ENCODE data around the gene DEPDC5.

Gene DEPDC5

GRCh38 chr22:31904651-31905050 is 150.8 kb downstream of the DEPDC5 start:
- Histone ChIP-seq H3K27ac (no peak overlapping the region), H3K9me3 (no peaks in the 10 kb centered on the region), H3K4me1 (no peaks in the 10 kb centered on the region), H3K36me3 (peaks cover 46 to 89% (median 52%) of the 10 kb centered on the region in 3 donors), H3K4me3 (no peak overlapping the region), H3K27me3 (no peaks in the 10 kb centered on the region)
- intact Hi-C loops (cut with DNase I; ENCODE audit: low total_unique reads): no loop called here
- DNase-seq: no peak
- no peak for TF ChIP-seq CTCF (IDR thresholded peaks at IDR 0.05)

- H3K4me1 ChIP-seq: no peaks in the 10 kb centered on the region
- intact Hi-C loops (cut with DNase I; ENCODE audit: low total_unique reads): no loop called here
- DNase-seq: no peak
- no peak overlapping the region for H3K4me3 ChIP-seq
- no peaks in the 10 kb centered on the region for H3K9me3 ChIP-seq
- no peak for TF ChIP-seq CTCF (IDR thresholded peaks at IDR 0.05)
- H3K27ac ChIP-seq: no peak overlapping the region
- H3K27me3 ChIP-seq: no peaks in the 10 kb centered on the region
- H3K36me3 ChIP-seq: peaks cover 51 to 93% (median 52%) of the 10 kb centered on the region in 3 donors
Measured at GRCh38 chr22:31905356-31905755, 151.5 kb downstream of the DEPDC5 start.

- Histone ChIP-seq H3K36me3 (peaks cover 54 to 93% (median 58%) of the 10 kb centered on the region in 3 donors), H3K9me3 (no peaks in the 10 kb centered on the region), H3K4me1 (no peaks in the 10 kb centered on the region), H3K27ac (no peak overlapping the region), H3K4me3 (no peak overlapping the region), H3K27me3 (no peaks in the 10 kb centered on the region)
- DNase-seq: no peak
- TF ChIP-seq CTCF (IDR thresholded peaks at IDR 0.05): no peak
- intact Hi-C loops (cut with DNase I; ENCODE audit: low total_unique reads): no loop called here
Measured at GRCh38 chr22:31906086-31906485, 152.3 kb downstream of the DEPDC5 start.

GRCh38 chr22:31906569-31906968 is 152.8 kb downstream of the DEPDC5 start:
- DNase-seq: no peak
- Histone ChIP-seq H3K9me3 (no peaks in the 10 kb centered on the region), H3K27me3 (no peaks in the 10 kb centered on the region), H3K36me3 (peaks cover 50 to 92% (median 59%) of the 10 kb centered on the region in 3 donors), H3K27ac (no peak overlapping the region), H3K4me3 (no peak overlapping the region), H3K4me1 (no peaks in the 10 kb centered on the region)
- TF ChIP-seq CTCF (IDR thresholded peaks at IDR 0.05): no peak
- intact Hi-C loops (cut with DNase I; ENCODE audit: low total_unique reads): no loop called here

GRCh38 chr22:31909977-31910376 is 156.2 kb downstream of the DEPDC5 start:
- DNase-seq: no peak
- no peak overlapping the region for H3K4me3 ChIP-seq
- intact Hi-C loops (cut with DNase I; ENCODE audit: low total_unique reads): no loop called here
- no peaks in the 10 kb centered on the region for H3K27me3 ChIP-seq
- TF ChIP-seq CTCF (IDR thresholded peaks at IDR 0.05): no peak
- peaks cover 33 to 70% (median 35%) of the 10 kb centered on the region in 3 donors for H3K36me3 ChIP-seq
- H3K9me3 ChIP-seq: no peaks in the 10 kb centered on the region
- H3K27ac ChIP-seq: no peak overlapping the region
- H3K4me1 ChIP-seq: no peaks in the 10 kb centered on the region

All from tibial artery (tissue), 4 donors.